Lower leg skin (tissue), 4 donors: ENCODE results near the gene S100Z. TPM values are rescaled to one million over a fixed set of nuclear protein-coding genes. Genes with fewer than 3 reads are reported as not detected.
A peak's percentile ranks its signal among the peaks of the same experiment; 100 is the strongest.
"Not testable (repeated sequence)": the region's sequence is repeated elsewhere in the genome, so short reads cannot be mapped to it uniquely, and the experiment has no call there.

ENCODE experiments used
- DNase-seq, 2 donors: peaks; one replicate each; pipeline ENCODE4 v3.0.0-alpha.2; 2019; ENCODE audit warnings: low spot score in 2 of 2
- H3K4me3 ChIP-seq: fragments of 200-600 bp; sonication (generic); 2 replicates; pipeline ENCODE4 v1.5.1; 2017; ENCODE audit warnings: mild to moderate bottlenecking, low read depth; ENCODE audit not compliant: poor library complexity, severe bottlenecking
- POLR2A ChIP-seq, 2 donors: fragments of 450-650 bp; IDR thresholded peaks; one replicate each; pipeline ENCODE4 v1.6.1; 2016 to 2017; ENCODE audit warnings: antibody characterized with exemption in 2 of 2, mild to moderate bottlenecking in 1 of 2, moderate library complexity in 1 of 2
- WGBS, 2 donors: methylation state at CpG; one replicate each; pipeline ENCODE4 v1.1.5; 2018; 5-methylcytosine and 5-hydroxymethylcytosine counted together
- intact Hi-C: fragments of 100-400 bp; cut with DNase I; formaldehyde crosslinking; loops from one replicate; pipeline ENCODE4 v1.15.0; 2023; ENCODE audit warnings: low total_unique reads
- total RNA-seq, 4 donors: library from RNA; depleted of rRNA; stranded (reverse); fragments of >200 nt; gene quantifications; one replicate each; pipeline ENCODE4 v1.1.0, GENCODE V29; 2016
- TF ChIP-seq, protein P1 (sequence below), 3 donors: fragments of 450-650 bp; IDR thresholded peaks; one replicate each; pipeline ENCODE4 v1.5.1; 2016; ENCODE audit warnings: antibody characterized with exemption in 3 of 3, mild to moderate bottlenecking in 3 of 3, moderate library complexity in 2 of 3

S100Z gene
- total RNA-seq, 4 donors from 2014 or later: not detected

DNA sequence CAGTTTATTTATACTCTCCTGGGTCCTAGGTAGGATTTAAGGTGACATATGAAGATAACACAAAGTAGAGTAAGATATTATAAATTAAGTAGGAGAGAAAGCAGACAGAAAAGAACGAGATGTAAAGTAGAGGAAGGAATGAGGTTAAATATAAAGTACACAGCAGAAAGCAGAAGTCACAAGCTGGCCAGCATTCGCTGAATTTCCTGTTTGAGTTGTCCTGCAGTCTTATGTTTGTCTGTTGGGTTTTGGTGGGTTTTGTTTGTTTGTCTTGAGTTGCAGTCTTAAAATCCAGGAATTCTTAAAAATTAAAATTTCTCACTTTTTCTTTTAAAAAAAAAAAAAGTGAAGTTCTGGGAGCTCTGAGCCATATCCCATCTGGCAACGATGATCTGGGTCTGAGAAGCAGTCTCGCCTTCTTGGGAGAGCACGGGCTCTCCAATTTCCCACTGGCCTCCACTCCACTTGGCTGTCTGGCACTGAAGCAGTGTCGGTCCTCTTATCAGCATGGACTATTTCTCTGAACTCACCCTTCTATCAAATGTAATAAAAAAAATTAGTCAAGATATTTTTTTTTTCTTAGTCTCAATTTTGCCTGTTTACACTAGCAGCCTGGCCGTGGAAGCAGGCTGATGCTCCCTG, 2.0 kb downstream of the S100Z start:
- no peak overlapping the region for H3K4me3 ChIP-seq
- intact Hi-C loops: no loop called here
- no peak for TF ChIP-seq POLR2A (IDR thresholded peaks at IDR 0.05)
- TF ChIP-seq, protein P1, sequence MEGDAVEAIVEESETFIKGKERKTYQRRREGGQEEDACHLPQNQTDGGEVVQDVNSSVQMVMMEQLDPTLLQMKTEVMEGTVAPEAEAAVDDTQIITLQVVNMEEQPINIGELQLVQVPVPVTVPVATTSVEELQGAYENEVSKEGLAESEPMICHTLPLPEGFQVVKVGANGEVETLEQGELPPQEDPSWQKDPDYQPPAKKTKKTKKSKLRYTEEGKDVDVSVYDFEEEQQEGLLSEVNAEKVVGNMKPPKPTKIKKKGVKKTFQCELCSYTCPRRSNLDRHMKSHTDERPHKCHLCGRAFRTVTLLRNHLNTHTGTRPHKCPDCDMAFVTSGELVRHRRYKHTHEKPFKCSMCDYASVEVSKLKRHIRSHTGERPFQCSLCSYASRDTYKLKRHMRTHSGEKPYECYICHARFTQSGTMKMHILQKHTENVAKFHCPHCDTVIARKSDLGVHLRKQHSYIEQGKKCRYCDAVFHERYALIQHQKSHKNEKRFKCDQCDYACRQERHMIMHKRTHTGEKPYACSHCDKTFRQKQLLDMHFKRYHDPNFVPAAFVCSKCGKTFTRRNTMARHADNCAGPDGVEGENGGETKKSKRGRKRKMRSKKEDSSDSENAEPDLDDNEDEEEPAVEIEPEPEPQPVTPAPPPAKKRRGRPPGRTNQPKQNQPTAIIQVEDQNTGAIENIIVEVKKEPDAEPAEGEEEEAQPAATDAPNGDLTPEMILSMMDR (IDR thresholded peaks at IDR 0.05): no peak
- WGBS, 2 donors: 63 to 68% methylated on average over 7 of the region's 7 CpGs
- DNase-seq: peak in 1 of 2 donors; percentile 37

DNA sequence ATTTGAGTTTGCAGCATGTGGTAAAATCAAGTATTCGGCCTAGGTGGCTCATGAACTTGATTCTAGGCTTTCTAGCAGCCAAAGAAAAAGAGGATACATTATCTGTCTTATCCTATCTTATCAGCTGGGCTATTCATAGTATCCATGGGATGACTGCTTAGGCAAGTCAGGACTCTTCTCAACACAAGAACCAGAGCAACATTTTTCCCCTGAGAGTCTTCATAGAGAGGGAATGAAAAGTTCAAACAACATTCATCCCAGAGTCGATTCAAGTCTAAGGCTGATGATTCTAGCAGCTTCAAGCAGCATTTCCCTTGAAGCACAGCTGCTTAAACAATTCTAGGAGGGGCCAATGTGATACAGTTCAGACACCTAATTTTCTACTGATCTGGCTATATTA, 3.0 kb downstream of the S100Z start:
- intact Hi-C loops: no loop called here
- 35 to 36% methylated on average over 2 of the region's 2 CpGs for WGBS, 2 donors
- no peak overlapping the region for H3K4me3 ChIP-seq

DNA sequence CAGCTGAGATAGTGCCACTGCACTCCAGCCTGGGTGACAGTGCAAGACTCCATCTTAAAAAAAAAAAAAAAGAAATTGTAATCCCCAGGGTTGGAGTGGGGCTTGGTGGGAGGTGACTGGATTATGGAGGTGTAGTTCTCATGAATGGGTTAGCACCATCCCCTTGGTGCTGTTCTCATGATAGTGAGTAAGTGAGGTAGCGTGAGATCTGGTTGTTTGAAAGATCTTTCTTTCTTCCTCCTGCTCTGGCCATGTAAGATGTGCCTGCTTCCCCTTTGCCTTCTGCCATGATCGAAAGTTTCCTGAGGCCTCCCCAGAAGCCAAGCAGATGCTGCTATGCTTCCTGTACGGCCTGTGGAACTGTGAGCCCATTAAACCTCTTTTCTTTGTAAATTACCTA, 3.9 kb downstream of the S100Z start:
- 85 to 91% methylated on average over 3 of the region's 3 CpGs for WGBS, 2 donors
- intact Hi-C loops, DNase-seq, H3K4me3 ChIP-seq: not testable (repeated sequence)

More for the DNA sequence above, 3.0 kb downstream of the S100Z start:
- no peak for TF ChIP-seq POLR2A (IDR thresholded peaks at IDR 0.05)
- TF ChIP-seq, protein P1 (IDR thresholded peaks at IDR 0.05): no peak
- no peak for DNase-seq

DNA sequence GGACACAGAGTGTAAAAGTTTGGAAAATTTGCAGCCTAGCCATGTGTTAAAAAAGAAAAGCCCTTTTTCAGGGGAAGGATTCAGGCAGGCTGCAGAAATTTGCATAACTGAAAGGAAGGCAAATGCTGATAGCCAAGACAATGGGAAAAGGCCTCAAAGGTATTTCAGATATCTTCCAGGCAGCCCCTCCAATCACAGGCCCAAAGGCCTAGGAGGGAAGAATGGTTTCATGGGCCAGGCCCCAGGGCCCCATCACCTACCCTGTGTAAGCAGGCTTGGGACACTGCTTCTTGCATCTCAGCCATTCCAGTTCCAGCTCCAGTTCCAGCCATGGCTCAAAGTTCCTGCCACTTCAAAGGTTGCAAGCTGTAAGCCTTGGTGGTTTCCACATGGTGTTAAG, 4.8 kb downstream of the S100Z start:
- intact Hi-C loops: no loop called here
- TF ChIP-seq, protein P1 (IDR thresholded peaks at IDR 0.05): no peak
- no peak for TF ChIP-seq POLR2A (IDR thresholded peaks at IDR 0.05)
- no peak for DNase-seq
- H3K4me3 ChIP-seq: no peak overlapping the region

DNA sequence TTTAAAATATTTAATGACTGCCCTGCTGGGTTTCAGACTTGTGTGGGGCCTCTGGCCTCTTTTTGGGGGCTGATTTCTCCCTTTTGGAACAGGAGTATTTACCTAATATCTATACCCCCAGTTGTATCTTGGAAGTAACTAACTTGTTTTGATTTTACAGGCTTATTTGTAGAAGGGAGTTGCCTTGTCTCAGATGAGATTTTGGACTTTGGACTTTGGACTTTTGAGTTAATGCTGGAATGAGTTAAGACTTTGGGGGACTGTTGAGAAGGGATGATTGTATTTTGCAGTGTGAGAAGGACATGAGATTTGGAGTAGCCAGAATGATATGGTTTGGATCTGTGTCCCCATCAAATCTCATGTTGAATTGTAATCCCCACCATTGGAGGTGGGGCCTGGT, 5.7 kb downstream of the S100Z start:
- intact Hi-C loops, DNase-seq, H3K4me3 ChIP-seq: not testable (repeated sequence)

DNA sequence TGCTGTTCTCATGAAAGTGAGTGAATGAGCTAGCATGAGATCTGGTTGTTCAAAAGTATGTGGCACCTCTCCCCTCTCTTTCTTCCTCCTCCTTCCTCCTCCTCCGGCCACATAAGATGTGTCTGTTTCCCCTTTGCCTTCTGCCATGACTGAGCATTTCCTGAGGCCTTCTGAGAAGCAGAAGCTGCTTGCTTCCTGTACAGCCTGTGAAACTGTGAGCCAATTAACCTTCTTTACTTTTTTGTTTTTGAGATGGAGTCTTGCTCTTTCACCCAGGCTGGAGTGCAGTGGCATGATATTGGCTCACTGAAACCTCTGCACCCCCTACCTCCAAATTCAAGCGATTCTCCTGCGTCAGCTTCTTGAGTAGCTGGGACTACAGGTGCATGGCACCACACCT, 6.1 kb downstream of the S100Z start:
- DNase-seq: no peak
- no peak overlapping the region for H3K4me3 ChIP-seq
- intact Hi-C loops: no loop called here
- TF ChIP-seq, protein P1 (IDR thresholded peaks at IDR 0.05): no peak
- TF ChIP-seq POLR2A (IDR thresholded peaks at IDR 0.05): no peak
- 81 to 83% methylated on average over 3 of the region's 3 CpGs for WGBS, 2 donors

DNA sequence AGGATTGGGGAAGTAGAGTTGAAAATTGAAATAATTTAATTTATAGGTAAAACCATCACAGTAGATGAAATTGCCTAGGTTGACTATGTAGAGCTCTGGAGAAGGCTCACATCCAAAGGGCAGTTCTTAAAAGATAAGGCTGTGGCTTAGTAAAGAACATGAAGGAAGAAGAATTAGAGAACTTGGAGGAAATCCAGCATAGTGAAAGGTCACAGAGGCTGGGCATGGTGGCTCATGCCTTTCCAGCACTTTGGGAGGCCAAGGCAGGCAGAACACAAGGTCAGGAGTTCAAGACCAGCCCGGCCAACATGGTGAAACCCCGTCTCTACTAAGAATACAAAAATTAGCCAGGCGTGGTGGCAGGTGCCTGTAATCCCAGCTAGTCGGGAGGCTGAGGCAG, 7.0 kb downstream of the S100Z start:
- WGBS, 2 donors: 71 to 94% methylated on average over 4 of the region's 4 CpGs
- peak in 1 of 2 donors; percentile 18 for DNase-seq
- H3K4me3 ChIP-seq, intact Hi-C loops: not testable (repeated sequence)
